PC-3 (cell line): ENCODE data around the gene ARMC7. TPM values are rescaled to one million over a fixed set of nuclear protein-coding genes. Genes with fewer than 3 reads are reported as not detected.

Source experiments
- ATAC-seq: fragments of 200-7000 bp; cut with Tn5 transposase; 2 replicates; pipeline ENCODE4 v1.9.1; 2020; ENCODE audit warnings: mild to moderate bottlenecking, moderate library complexity
- BruUV-seq: library from RNA; stranded (reverse); fragments of 400-500 nt; replicated peaks from 2 replicates; lab custom pipeline; 2021; lab: Mats Ljungman, UMichigan
- CTCF ChIA-PET: fragments of 300-600 bp; sonication (Branson Sonifier 250); formaldehyde crosslinking; loops from one replicate; lab custom pipeline; 2022; ENCODE audit warnings: antibody characterized with exemption; lab: Charles Lee
- POLR2A ChIA-PET: fragments of 300-600 bp; sonication (Branson Sonifier 250); formaldehyde crosslinking; loops from one replicate; lab custom pipeline; 2022; ENCODE audit warnings: antibody characterized with exemption; ENCODE audit not compliant: unreplicated experiment; lab: Charles Lee
- DNase-seq: peaks from one replicate; pipeline ENCODE4 v3.0.0-alpha.2; 2015
- H2AFZ ChIP-seq: fragments of 300-600 bp; sonication (generic); 2 replicates; pipeline ENCODE4 v1.6.0; 2016; ENCODE audit warnings: antibody characterized with exemption, low read length
- H3F3A ChIP-seq: fragments of 300-600 bp; sonication (generic); one replicate; pipeline ENCODE4 v1.6.0; 2017; ENCODE audit warnings: antibody characterized with exemption, low read length, control low read depth, mild to moderate bottlenecking; ENCODE audit not compliant: unreplicated experiment
- H3K27ac ChIP-seq: fragments of 300-600 bp; sonication (generic); 2 replicates; pipeline ENCODE4 v1.5.1; 2016; ENCODE audit warnings: mild to moderate bottlenecking, low read length
- H3K27me3 ChIP-seq: fragments of 300-600 bp; sonication (generic); 2 replicates; pipeline ENCODE4 v1.6.1; 2016; ENCODE audit warnings: low read length, mixed read lengths
- H3K36me3 ChIP-seq: fragments of 300-600 bp; sonication (generic); 2 replicates; pipeline ENCODE4 v1.6.1; 2016; ENCODE audit warnings: low read depth, mixed run types, low read length, mixed read lengths
- H3K4me1 ChIP-seq: fragments of 300-600 bp; sonication (generic); 2 replicates; pipeline ENCODE4 v1.5.1; 2016; ENCODE audit warnings: low read length; ENCODE audit not compliant: insufficient read depth
- H3K4me2 ChIP-seq: fragments of 300-600 bp; sonication (generic); 2 replicates; pipeline ENCODE4 v1.6.0; 2016; ENCODE audit warnings: low read length
- H3K4me3 ChIP-seq: fragments of 300-600 bp; sonication (generic); 2 replicates; pipeline ENCODE4 v1.5.1; 2016; ENCODE audit warnings: mild to moderate bottlenecking, low read length, mixed read lengths
- H3K79me2 ChIP-seq: fragments of 300-600 bp; sonication (generic); 2 replicates; pipeline ENCODE4 v1.6.1; 2017; ENCODE audit warnings: low read length, mixed read lengths
- H3K9ac ChIP-seq: fragments of 300-600 bp; sonication (generic); 2 replicates; pipeline ENCODE4 v1.6.0; 2016; ENCODE audit warnings: mild to moderate bottlenecking, low read length
- H3K9me2 ChIP-seq: fragments of 300-600 bp; sonication (generic); replicated peaks from 2 replicates; pipeline ENCODE4 v1.6.1; 2016; ENCODE audit warnings: mixed run types, low read length, mixed read lengths
- H3K9me3 ChIP-seq: fragments of 300-600 bp; sonication (generic); 2 replicates; pipeline ENCODE4 v1.6.1; 2016; ENCODE audit warnings: low read length, mixed read lengths
- H4K20me1 ChIP-seq: fragments of 300-600 bp; sonication (generic); 2 replicates; pipeline ENCODE4 v1.6.1; 2016; ENCODE audit warnings: low read length, mixed read lengths
- CTCF ChIP-seq: fragments of 300-600 bp; sonication (generic); conservative IDR thresholded peaks from 2 replicates; pipeline ENCODE4 v1.5.1; 2017; ENCODE audit warnings: antibody characterized with exemption, low read depth, mild to moderate bottlenecking, low read length
- EZH2 ChIP-seq: fragments of 300-600 bp; sonication (generic); IDR thresholded peaks from one replicate; pipeline ENCODE4 v1.6.1; 2017; ENCODE audit warnings: antibody characterized with exemption, mild to moderate bottlenecking, low read length; ENCODE audit not compliant: unreplicated experiment
- EZH2phosphoT487 ChIP-seq: fragments of 300-600 bp; sonication (generic); IDR thresholded peaks from 2 replicates; pipeline ENCODE4 v1.6.1; 2018; ENCODE audit warnings: mild to moderate bottlenecking, antibody characterized with exemption, low read length, borderline replicate concordance
- intact Hi-C: fragments of 100-400 bp; cut with micrococcal nuclease; formaldehyde crosslinking; loops from 2 replicates; pipeline ENCODE4 v1.9.0; 2023
- total RNA-seq: library from RNA; depleted of rRNA; stranded (reverse); fragments of >200 nt; gene quantifications from 2 replicates; pipeline ENCODE4 v1.2.3, GENCODE V29; 2014

Gene ARMC7
- total RNA-seq, 1 experiment from 2014 or later, result 17.0 TPM

DNA sequence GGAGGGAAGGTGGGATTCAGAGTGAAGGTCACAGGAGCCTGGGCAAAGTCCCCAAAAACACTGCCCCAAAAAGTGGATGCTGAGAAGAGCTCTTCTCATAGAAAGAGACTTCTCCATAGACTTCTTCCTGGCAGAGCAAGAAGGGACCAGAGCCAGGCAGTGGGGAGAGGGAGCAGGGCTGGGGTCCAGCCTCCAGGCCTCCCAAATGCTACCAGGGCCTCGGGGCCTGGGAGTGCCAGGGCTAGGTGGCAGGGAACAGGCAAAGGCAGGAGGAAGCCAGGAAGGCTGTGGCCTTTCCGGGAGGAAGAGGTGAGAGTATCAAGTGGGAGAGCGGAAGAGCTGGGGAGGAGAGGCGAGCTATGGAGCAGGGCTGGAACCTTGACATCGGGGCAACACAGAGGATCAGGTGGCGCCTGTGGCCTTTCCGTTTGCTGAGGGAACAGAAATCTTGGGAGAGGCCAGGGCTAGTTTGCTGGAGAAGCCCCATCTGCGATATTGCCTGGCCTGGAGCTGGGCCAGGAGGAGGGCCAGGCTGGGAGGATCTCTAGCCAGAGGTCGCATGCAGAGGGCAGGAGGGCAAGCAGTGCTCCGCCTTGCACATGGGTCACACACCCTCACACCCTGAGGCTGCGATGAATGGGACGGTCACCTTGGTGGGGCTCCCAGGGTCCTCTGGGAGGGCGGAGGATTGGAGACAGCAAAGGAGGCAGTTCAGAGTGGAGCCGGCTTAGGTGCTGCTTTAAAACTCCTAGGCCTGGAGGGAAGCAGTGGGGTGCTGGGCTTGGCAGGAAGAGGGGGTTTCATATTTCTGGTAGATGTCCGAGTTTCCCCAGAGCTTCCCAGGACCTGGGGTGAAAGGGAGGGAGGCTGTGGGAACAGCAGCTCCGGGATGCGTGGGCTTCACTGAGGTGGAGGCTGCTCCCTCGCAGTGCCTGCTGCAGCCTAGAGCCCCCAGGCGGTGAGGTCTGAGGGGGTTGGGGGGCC is 18.6 kb upstream of the ARMC7 start:
- no peaks in the 10 kb centered on the region for H3F3A ChIP-seq
- H3K27me3 ChIP-seq, result no peaks in the 10 kb centered on the region
- no peaks in the 10 kb centered on the region for H3K36me3 ChIP-seq
- BruUV-seq, result no TSS peak
- H3K4me1 ChIP-seq, result peaks cover 34% of the 10 kb centered on the region
- H3K9me2 ChIP-seq, result no peaks in the 10 kb centered on the region
- DNase-seq (no peak), ATAC-seq (no peak)
- no peaks in the 10 kb centered on the region for H3K79me2 ChIP-seq
- no peak overlapping the region for H2AFZ ChIP-seq
- TF ChIP-seq CTCF (no peak), EZH2phosphoT487 (no peak), EZH2 (no peak)
- no peak overlapping the region for H3K27ac ChIP-seq
- H4K20me1 ChIP-seq, result no peaks in the 10 kb centered on the region
- ChIA-PET CTCF (interaction anchor here (0.8 to 1.0 kb wide), 2 partner anchors 14 to 21 kb away, joined by 3 to 4 read pairs; no protein-coding TSS in a partner anchor), POLR2A (no interaction called here)
- H3K9ac ChIP-seq, result no peak overlapping the region
- H3K4me3 ChIP-seq, result no peak overlapping the region
- intact Hi-C loops, result no loop called here
- H3K4me2 ChIP-seq, result no peak overlapping the region
- no peaks in the 10 kb centered on the region for H3K9me3 ChIP-seq

DNA sequence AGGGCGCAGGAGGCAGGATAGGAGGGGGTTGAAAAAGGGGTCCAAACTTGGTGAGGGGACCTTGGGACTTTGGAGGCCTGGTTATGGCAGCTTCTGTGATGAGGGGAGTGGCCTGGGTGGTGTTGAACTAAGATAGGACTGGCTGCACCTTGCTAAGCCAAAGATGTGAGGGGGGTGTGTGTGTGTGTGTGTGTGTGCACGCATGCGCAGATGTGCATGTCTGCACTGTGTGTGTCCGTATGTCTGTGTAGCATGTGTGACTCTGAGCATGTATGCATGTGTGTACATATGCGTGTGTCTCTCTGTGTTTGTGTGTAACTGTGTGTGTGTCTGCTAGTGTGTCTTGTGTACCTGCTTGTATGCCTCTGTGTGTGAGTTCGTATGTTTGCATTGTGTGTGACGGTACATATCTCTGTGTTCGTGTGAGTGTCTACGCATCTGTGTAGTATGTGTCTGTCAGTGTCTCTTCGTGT is 17.9 kb upstream of the ARMC7 start:
- Histone ChIP-seq H3K4me1 (peaks cover 40% of the 10 kb centered on the region), H3K27ac (no peak overlapping the region), H3K9me3 (no peaks in the 10 kb centered on the region), H3K36me3 (no peaks in the 10 kb centered on the region), H3K27me3 (no peaks in the 10 kb centered on the region), H3K4me3 (no peak overlapping the region), H3K79me2 (no peaks in the 10 kb centered on the region), H3K9ac (no peak overlapping the region), H4K20me1 (no peaks in the 10 kb centered on the region), H3K4me2 (no peak overlapping the region), H2AFZ (no peak overlapping the region), H3F3A (no peaks in the 10 kb centered on the region), H3K9me2 (no peaks in the 10 kb centered on the region)
- ATAC-seq, result no peak
- ChIA-PET CTCF (interaction anchor here (0.8 to 1.0 kb wide), 2 partner anchors 13 to 22 kb away, joined by 3 to 4 read pairs; no protein-coding TSS in a partner anchor), POLR2A (no interaction called here)
- no TSS peak for BruUV-seq
- TF ChIP-seq EZH2, result no peak
- no peak for TF ChIP-seq CTCF
- TF ChIP-seq EZH2phosphoT487, result no peak
- DNase-seq, result no peak
- intact Hi-C loops, result no loop called here
